PC-9 (cell line): ENCODE measurements around the gene ENHO. TPM values are rescaled to one million over a fixed set of nuclear protein-coding genes. Genes with fewer than 3 reads are reported as not detected.

Source experiments
- BruUV-seq: library from RNA; stranded (reverse); fragments of 400-500 nt; replicated peaks from 2 replicates; lab custom pipeline; 2021; lab: Mats Ljungman, UMichigan
- CTCF ChIA-PET: fragments of 300-600 bp; sonication (Branson Sonifier 250); formaldehyde crosslinking; loops from one replicate; lab custom pipeline; 2022; ENCODE audit warnings: antibody characterized with exemption; lab: Charles Lee
- POLR2A ChIA-PET: fragments of 300-600 bp; sonication (Branson Sonifier 250); formaldehyde crosslinking; loops from one replicate; lab custom pipeline; 2022; ENCODE audit warnings: antibody characterized with exemption; ENCODE audit not compliant: unreplicated experiment; lab: Charles Lee
- DNase-seq, 2 experiments: peaks; one replicate each; pipeline versions ENCODE4 v3.0.0 to v3.0.0-alpha.2; 2015 to 2022; ENCODE audit warnings: mixed read lengths in 1 of 2
- H2AFZ ChIP-seq: fragments of 200-600 bp; sonication (generic); 2 replicates; pipeline ENCODE4 v1.8.1; 2017; ENCODE audit warnings: antibody characterized with exemption
- H3F3A ChIP-seq: fragments of 200-600 bp; sonication (generic); 2 replicates; pipeline ENCODE4 v1.8.1; 2017; ENCODE audit warnings: antibody characterized with exemption, mild to moderate bottlenecking, low read depth; ENCODE audit not compliant: insufficient read depth
- H3K27ac ChIP-seq: fragments of 200-600 bp; sonication (generic); 2 replicates; pipeline ENCODE4 v1.6.1; 2016; ENCODE audit warnings: mixed run types
- H3K27me3 ChIP-seq: fragments of 200-600 bp; sonication (generic); 2 replicates; pipeline ENCODE4 v1.6.1; 2016; ENCODE audit warnings: low read depth, mixed run types; ENCODE audit not compliant: insufficient read depth
- H3K36me3 ChIP-seq: fragments of 200-600 bp; sonication (generic); 2 replicates; pipeline ENCODE4 v1.6.1; 2016; ENCODE audit warnings: low read depth, mixed run types
- H3K4me1 ChIP-seq: fragments of 200-600 bp; sonication (generic); replicated peaks from 2 replicates; pipeline ENCODE4 v1.6.1; 2016; ENCODE audit warnings: mixed run types; ENCODE audit not compliant: insufficient read depth
- H3K4me2 ChIP-seq: fragments of 200-600 bp; sonication (generic); 2 replicates; pipeline ENCODE4 v1.6.1; 2017; ENCODE audit warnings: mixed run types
- H3K4me3 ChIP-seq: fragments of 200-600 bp; sonication (generic); 2 replicates; pipeline ENCODE4 v1.6.1; 2016; ENCODE audit warnings: mixed run types
- H3K79me2 ChIP-seq: fragments of 200-600 bp; sonication (generic); 2 replicates; pipeline ENCODE4 v1.6.1; 2017; ENCODE audit warnings: low read depth, mixed run types
- H3K9me2 ChIP-seq: fragments of 200-600 bp; sonication (generic); 2 replicates; pipeline ENCODE4 v1.8.1; 2017; ENCODE audit warnings: mild to moderate bottlenecking; ENCODE audit not compliant: insufficient read depth
- H3K9me3 ChIP-seq: fragments of 200-600 bp; sonication (generic); 2 replicates; pipeline ENCODE4 v1.8.1; 2016; ENCODE audit warnings: low read depth; ENCODE audit not compliant: insufficient read depth
- H4K20me1 ChIP-seq: fragments of 200-600 bp; sonication (generic); 2 replicates; pipeline ENCODE4 v1.8.1; 2017; ENCODE audit not compliant: insufficient read depth
- EZH2 ChIP-seq: fragments of 200-600 bp; sonication (generic); IDR thresholded peaks from 2 replicates; pipeline ENCODE4 v1.8.0; 2017; ENCODE audit warnings: antibody characterized with exemption, low read depth
- intact Hi-C: fragments of 100-400 bp; cut with micrococcal nuclease; formaldehyde crosslinking; loops from one replicate; pipeline ENCODE4 v1.10.0; 2022; ENCODE audit not compliant: unreplicated experiment
- total RNA-seq: library from RNA; stranded (reverse); gene quantifications from 2 replicates; pipeline ENCODE4 v1.2.3, GENCODE V29; 2021
- TF ChIP-seq, protein P1 (sequence below): fragments of 200-600 bp; sonication (generic); conservative IDR thresholded peaks from 2 replicates; pipeline ENCODE4 v1.6.1; 2017; ENCODE audit warnings: mixed run types, antibody characterized with exemption, mild to moderate bottlenecking, moderate library complexity

The ENHO gene
- total RNA-seq, 1 experiment from 2014 or later: not detected

DNA sequence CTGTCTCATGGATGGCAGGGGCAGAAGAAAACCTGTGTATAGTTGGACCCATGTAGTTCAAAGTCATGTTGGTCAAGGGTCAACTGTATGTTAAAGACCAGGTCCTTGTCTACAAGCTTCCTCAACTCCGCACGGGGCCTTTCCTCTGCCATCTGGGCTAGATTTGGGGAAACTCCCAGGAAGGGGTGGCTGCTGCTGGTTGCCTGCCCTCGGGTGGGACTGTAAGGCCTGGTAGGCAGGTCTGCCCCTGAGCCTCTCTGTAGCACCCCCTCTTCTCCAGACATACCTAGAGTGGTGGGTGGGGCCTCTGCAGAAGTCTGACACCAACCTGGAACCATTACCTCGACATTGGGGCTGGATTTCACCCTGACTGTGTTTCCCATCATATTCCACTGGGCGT lies 15.2 kb downstream of the ENHO start:
- Histone ChIP-seq H3K9me3 (no peaks in the 10 kb centered on the region), H3K4me2 (no peak overlapping the region), H3K4me1 (no peaks in the 10 kb centered on the region), H3K27me3 (peaks cover 7% of the 10 kb centered on the region; the same call in 1 of the 2 replicates), H3K4me3 (no peak overlapping the region), H3K79me2 (no peaks in the 10 kb centered on the region), H4K20me1 (no peaks in the 10 kb centered on the region), H3K27ac (no peak overlapping the region), H3K36me3 (no peaks in the 10 kb centered on the region), H2AFZ (no peak overlapping the region), H3F3A (no peaks in the 10 kb centered on the region), H3K9me2 (no peaks in the 10 kb centered on the region)
- no peak for TF ChIP-seq EZH2
- TF ChIP-seq, protein P1, sequence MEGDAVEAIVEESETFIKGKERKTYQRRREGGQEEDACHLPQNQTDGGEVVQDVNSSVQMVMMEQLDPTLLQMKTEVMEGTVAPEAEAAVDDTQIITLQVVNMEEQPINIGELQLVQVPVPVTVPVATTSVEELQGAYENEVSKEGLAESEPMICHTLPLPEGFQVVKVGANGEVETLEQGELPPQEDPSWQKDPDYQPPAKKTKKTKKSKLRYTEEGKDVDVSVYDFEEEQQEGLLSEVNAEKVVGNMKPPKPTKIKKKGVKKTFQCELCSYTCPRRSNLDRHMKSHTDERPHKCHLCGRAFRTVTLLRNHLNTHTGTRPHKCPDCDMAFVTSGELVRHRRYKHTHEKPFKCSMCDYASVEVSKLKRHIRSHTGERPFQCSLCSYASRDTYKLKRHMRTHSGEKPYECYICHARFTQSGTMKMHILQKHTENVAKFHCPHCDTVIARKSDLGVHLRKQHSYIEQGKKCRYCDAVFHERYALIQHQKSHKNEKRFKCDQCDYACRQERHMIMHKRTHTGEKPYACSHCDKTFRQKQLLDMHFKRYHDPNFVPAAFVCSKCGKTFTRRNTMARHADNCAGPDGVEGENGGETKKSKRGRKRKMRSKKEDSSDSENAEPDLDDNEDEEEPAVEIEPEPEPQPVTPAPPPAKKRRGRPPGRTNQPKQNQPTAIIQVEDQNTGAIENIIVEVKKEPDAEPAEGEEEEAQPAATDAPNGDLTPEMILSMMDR: no peak
- no TSS peak for BruUV-seq
- no peak for DNase-seq
- intact Hi-C loops: no loop called here
- ChIA-PET POLR2A (no interaction called here), CTCF (no interaction called here)

DNA sequence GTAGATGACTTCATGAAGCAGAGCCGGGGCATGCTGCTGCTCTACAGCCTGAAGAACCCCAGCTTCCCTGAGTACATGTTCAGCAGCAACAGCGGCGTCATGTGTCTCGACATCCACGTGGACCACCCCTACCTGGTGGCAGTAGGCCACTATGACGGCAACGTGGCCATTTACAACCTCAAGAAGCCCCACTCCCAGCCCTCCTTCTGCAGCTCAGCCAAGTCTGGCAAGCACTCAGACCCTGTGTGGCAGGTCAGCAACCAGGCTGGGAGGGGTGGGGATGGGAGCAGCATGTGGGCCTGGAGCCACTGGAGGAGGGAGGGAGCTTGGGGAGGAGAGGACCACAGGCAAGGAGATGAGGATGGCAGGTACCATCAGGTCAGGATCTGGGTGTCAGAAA lies 16.2 kb downstream of the ENHO start:
- H3K9me2 ChIP-seq: no peaks in the 10 kb centered on the region
- H3K4me2 ChIP-seq: no peak overlapping the region
- 0 out of 2 replicates have a peak, but pooled peaks cover 7% of the 10 kb centered on the region for H3K27me3 ChIP-seq
- H3K27ac ChIP-seq: no peak overlapping the region
- ChIA-PET POLR2A (interaction anchor here (0.5 kb wide), 1 partner anchor 37 kb away, joined by 14 read pairs; no protein-coding TSS in a partner anchor), CTCF (no interaction called here)
- no peaks in the 10 kb centered on the region for H3K4me1 ChIP-seq
- H3K4me3 ChIP-seq: no peak overlapping the region
- DNase-seq: no peak
- H3K9me3 ChIP-seq: no peaks in the 10 kb centered on the region
- BruUV-seq: no TSS peak
- no peaks in the 10 kb centered on the region for H4K20me1 ChIP-seq
- H3F3A ChIP-seq: no peaks in the 10 kb centered on the region
- H3K79me2 ChIP-seq: no peaks in the 10 kb centered on the region
- no peak overlapping the region for H2AFZ ChIP-seq
- intact Hi-C loops: no loop called here
- no peaks in the 10 kb centered on the region for H3K36me3 ChIP-seq
- TF ChIP-seq, protein P1: no peak
- no peak for TF ChIP-seq EZH2

DNA sequence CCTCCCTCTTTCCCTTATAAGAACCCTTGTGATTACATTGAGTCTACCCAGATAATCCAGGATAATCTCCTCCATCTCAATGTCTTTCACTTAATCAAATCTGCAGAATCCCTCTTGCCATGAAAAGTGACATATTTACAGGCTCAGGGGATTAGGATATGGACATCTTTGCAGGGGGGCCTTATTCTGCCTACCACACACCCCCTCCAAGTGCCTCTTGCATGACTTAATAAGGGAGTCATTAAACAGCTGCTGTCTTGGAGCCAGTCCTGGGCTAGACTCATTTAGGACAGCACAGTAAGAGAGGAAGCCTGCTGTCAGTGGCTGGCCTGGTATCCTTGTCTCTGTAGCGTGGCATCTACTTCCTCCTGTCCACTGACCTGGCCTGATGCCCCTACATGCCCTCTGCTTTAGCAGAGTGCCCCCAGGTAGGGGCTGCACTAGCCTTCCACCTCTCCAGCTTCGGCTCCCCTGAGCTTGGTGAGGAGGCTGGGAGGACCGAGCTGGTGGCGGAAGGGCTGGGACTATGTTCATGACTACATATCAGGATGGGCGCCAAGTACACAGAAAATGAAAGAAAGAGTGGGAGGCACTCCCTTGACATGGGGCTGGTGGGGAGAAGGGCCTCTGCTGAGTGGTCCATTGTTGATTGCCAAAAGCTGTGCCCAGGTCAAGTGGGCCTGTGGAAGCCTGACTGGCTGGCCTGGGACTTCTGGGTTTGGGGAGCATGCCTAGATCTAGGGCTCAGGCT lies 17.2 kb downstream of the ENHO start:
- CTCF ChIA-PET: no interaction called here
- no peaks in the 10 kb centered on the region for H3K4me1 ChIP-seq
- TF ChIP-seq, protein P1: no peak
- TF ChIP-seq EZH2: no peak
- intact Hi-C loops: no loop called here
- no peak for DNase-seq
- H4K20me1 ChIP-seq: no peaks in the 10 kb centered on the region
- H3K9me2 ChIP-seq: no peaks in the 10 kb centered on the region
- no peak overlapping the region for H3K4me2 ChIP-seq
- POLR2A ChIA-PET: no interaction called here
- no peaks in the 10 kb centered on the region for H3K36me3 ChIP-seq
- BruUV-seq: no TSS peak
- H2AFZ ChIP-seq: no peak overlapping the region
- no peak overlapping the region for H3K4me3 ChIP-seq
- no peak overlapping the region for H3K27ac ChIP-seq
- 0 out of 2 replicates have a peak, but pooled peaks cover 7% of the 10 kb centered on the region for H3K27me3 ChIP-seq
- no peaks in the 10 kb centered on the region for H3K79me2 ChIP-seq
- no peaks in the 10 kb centered on the region for H3K9me3 ChIP-seq
- H3F3A ChIP-seq: no peaks in the 10 kb centered on the region
